ENCODE data around the gene SZT2. TPM values are rescaled to one million over a fixed set of nuclear protein-coding genes. Genes with fewer than 3 reads are reported as not detected.

The SZT2 gene
- total and polyA plus RNA-seq, 4 experiments from 2014 or later, result 0.69 to 153 (median 72.1) TPM

DNA sequence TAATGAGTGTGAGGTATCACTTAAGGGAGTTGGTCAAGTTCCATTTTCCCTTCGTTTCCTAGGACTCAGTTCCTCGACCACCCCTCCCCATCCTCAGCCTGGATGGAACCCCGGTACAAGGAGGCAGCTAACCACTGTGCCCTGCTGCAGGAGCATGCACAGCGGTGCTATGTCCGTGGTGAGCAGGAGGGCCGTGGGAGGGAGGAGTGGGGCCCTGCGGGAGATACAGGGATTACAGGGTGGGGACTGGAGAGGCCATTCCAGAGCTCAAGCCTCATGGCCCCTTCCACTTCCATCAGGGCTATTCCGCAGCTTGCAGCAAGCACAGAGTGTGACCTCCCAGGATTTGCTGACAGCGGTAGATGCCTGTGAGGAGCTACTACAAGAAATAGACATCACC lies 38.2 kb downstream of the SZT2 start:
- H3K4me3 ChIP-seq (ENCODE audit: low read length in 2 of 2), result no peak overlapping the region
- Mint-ChIP-seq H3K36me3 (peaks cover 71 to 94% of the 10 kb centered on the region in 2 donors), H3K9me3 (no peaks in the 10 kb centered on the region), H3K4me1 (peaks cover 0 to 6% (median 0%) of the 10 kb centered on the region in 4 donors), H3K4me3 (no peak overlapping the region), H3K27me3 (no peaks in the 10 kb centered on the region), H3K27ac (no peak overlapping the region)
- CTCF ChIA-PET (ENCODE audit: partially characterized antibody), result interaction anchor here (0.8 to 2.5 kb wide), 2 partner anchors 13 to 201 kb away, joined by 3 to 7 read pairs; no protein-coding TSS in a partner anchor
- H3K36me3 ChIP-seq (ENCODE audit: insufficient read depth, low read length), result peaks cover 84% of the 10 kb centered on the region
- H3K27me3 ChIP-seq (ENCODE audit: insufficient read depth, low read length), result no peaks in the 10 kb centered on the region
- H3K27ac ChIP-seq (ENCODE audit: low read depth, low read length), result no peak overlapping the region
- H3K4me1 ChIP-seq (ENCODE audit: insufficient read depth, low read length), result no peaks in the 10 kb centered on the region
- intact Hi-C loops (cut with micrococcal nuclease), result no loop called here
- POLR2A ChIA-PET (ENCODE audit: partially characterized antibody), result interaction anchor here (1.1 kb wide), 1 partner anchor 15 kb away, joined by 3 read pairs; no protein-coding TSS in a partner anchor
- H3K9me3 ChIP-seq (ENCODE audit: control insufficient read depth in 1 of 2, low read length in 2 of 2), result no peaks in the 10 kb centered on the region
- no peak for DNase-seq

DNA sequence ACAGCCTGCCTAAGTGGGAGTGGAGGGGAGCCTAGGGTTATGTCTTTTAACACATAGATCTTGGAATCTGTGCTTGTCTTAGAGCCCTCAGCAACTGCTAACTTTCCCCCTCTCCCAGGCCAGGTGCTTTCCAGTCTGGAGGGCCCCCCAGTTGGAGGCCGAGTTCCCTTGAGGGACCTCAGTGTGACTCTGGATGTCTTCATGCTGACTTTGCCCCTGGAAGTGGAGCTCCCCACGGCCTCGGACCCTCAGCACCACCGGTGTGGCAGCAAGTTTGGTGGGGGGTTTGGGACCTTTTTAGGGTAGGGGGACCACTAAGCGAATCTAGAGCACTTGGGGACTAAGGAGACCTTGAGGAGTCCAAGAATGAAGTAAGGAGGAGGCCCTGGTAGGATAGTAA lies 41.1 kb downstream of the SZT2 start:
- no peaks in the 10 kb centered on the region for H3K27me3 Mint-ChIP-seq
- CTCF ChIA-PET (ENCODE audit: partially characterized antibody), result no interaction called here
- POLR2A ChIA-PET (ENCODE audit: partially characterized antibody), result no interaction called here
- H3K27me3 ChIP-seq (ENCODE audit: insufficient read depth, low read length), result no peaks in the 10 kb centered on the region
- H3K9me3 Mint-ChIP-seq, result no peaks in the 10 kb centered on the region
- peaks cover 61 to 95% of the 10 kb centered on the region in 2 donors for H3K36me3 Mint-ChIP-seq
- peak overlapping the region in 2 of 7 donors; percentile 36 to 60 for H3K27ac Mint-ChIP-seq
- H3K4me1 ChIP-seq (ENCODE audit: insufficient read depth, low read length), result no peaks in the 10 kb centered on the region
- H3K4me3 ChIP-seq (ENCODE audit: low read length in 2 of 2), result no peak overlapping the region
- no peaks in the 10 kb centered on the region for H3K4me1 Mint-ChIP-seq
- H3K9me3 ChIP-seq (ENCODE audit: control insufficient read depth in 1 of 2, low read length in 2 of 2), result no peaks in the 10 kb centered on the region
- no peak overlapping the region for H3K27ac ChIP-seq (ENCODE audit: low read depth, low read length)
- peaks cover 73% of the 10 kb centered on the region for H3K36me3 ChIP-seq (ENCODE audit: insufficient read depth, low read length)
- H3K4me3 Mint-ChIP-seq, result no peak overlapping the region
- intact Hi-C loops (cut with micrococcal nuclease), result no loop called here
- no peak for DNase-seq

DNA sequence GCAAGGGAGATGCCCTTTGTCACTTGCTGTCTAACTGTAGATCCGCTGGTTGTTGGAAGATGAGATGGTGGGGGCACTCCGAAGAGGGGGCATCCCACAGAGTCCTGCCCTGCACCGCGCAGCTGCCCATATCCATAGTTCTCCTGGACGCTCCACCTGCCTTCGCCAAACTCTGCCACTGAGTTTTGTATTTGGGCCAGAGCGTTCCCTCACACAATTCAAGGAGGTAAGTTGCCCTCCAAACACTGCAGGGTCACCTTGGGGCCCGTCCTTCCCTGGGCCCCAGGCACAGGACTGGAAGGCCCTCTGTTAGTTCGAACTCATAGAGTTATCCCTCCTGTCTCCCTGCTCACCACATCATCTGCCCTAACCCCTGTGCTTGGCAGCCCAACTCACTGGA lies 42.0 kb downstream of the SZT2 start:
- Mint-ChIP-seq H3K4me1 (no peaks in the 10 kb centered on the region), H3K27ac (peak overlapping the region in 2 of 7 donors; percentile 37), H3K9me3 (no peaks in the 10 kb centered on the region), H3K36me3 (peaks cover 59 to 95% of the 10 kb centered on the region in 2 donors), H3K4me3 (no peak overlapping the region), H3K27me3 (no peaks in the 10 kb centered on the region)
- no peak for DNase-seq
- Histone ChIP-seq H3K27me3 (ENCODE audit: insufficient read depth, low read length) (no peaks in the 10 kb centered on the region), H3K27ac (ENCODE audit: low read depth, low read length) (no peak overlapping the region), H3K4me1 (ENCODE audit: insufficient read depth, low read length) (no peaks in the 10 kb centered on the region), H3K36me3 (ENCODE audit: insufficient read depth, low read length) (peaks cover 69% of the 10 kb centered on the region), H3K9me3 (ENCODE audit: control insufficient read depth in 1 of 2, low read length in 2 of 2) (no peaks in the 10 kb centered on the region), H3K4me3 (ENCODE audit: low read length in 2 of 2) (no peak overlapping the region)
- POLR2A ChIA-PET (ENCODE audit: partially characterized antibody), result no interaction called here
- CTCF ChIA-PET (ENCODE audit: partially characterized antibody), result no interaction called here
- intact Hi-C loops (cut with micrococcal nuclease), result no loop called here

DNA sequence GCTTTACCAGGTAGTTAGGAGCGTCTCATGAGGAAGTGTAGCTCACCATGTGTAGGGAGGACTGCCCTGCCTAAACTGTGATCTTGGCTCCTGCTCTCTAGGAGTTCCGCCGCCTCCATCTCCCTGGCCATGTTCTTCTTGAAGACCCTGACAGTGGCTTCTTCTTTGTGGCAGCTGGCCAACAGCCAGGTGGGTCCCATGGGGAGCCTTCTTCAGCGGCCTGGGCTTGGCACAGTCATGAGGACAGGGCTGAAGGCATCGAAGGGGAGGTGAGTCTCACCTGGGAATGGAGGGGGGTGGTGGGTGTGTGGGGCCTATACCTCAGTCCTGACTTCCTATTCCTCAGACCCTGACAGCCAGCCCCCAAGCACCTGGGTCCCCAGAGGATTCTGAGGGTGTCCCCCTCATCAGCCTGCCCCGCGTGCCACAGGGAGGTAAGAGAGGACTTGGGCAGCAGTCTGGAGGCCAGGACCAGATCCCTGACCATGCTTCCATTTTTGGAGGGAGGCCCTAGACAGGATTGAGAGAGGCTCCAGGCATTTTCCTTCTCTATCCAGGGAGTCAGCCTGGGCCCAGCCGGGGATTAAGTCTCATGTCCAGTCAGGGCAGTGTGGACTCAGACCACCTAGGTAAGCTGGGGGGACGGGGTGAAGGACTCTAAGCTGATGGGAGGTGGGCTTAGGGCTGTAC lies 42.6 kb downstream of the SZT2 start:
- no peak for DNase-seq

DNA sequence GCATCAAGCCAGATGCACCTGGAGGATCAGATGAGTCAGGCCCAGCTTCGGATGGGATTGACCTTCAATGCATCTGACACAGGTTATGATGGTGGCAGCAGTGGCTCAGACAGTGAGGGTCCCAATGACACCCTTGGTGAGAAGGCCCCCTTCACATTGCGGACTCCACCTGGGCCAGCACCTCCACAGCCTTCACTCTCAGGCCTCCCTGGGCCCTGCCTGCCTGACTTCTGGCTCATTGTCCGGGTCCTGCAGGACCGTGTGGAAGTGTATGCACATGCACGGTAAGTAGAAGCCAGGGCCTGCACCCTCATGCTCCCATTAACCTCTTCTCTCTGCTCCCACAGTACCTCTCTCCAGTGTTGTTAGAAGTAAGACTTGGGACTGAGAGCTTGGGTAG lies 43.2 kb downstream of the SZT2 start:
- Histone ChIP-seq H3K27me3 (ENCODE audit: insufficient read depth, low read length) (no peaks in the 10 kb centered on the region), H3K4me1 (ENCODE audit: insufficient read depth, low read length) (no peaks in the 10 kb centered on the region), H3K4me3 (ENCODE audit: low read length in 2 of 2) (no peak overlapping the region), H3K27ac (ENCODE audit: low read depth, low read length) (no peak overlapping the region), H3K36me3 (ENCODE audit: insufficient read depth, low read length) (peaks cover 59% of the 10 kb centered on the region), H3K9me3 (ENCODE audit: control insufficient read depth in 1 of 2, low read length in 2 of 2) (no peaks in the 10 kb centered on the region)
- H3K27ac Mint-ChIP-seq, result no peak overlapping the region
- ChIA-PET CTCF (ENCODE audit: partially characterized antibody) (no interaction called here), POLR2A (ENCODE audit: partially characterized antibody) (interaction anchor here (1.0 kb wide), 1 partner anchor 9 kb away, joined by 5 read pairs; no protein-coding TSS in a partner anchor)
- H3K27me3 Mint-ChIP-seq, result no peaks in the 10 kb centered on the region
- peaks cover 51 to 90% of the 10 kb centered on the region in 2 donors for H3K36me3 Mint-ChIP-seq
- no peaks in the 10 kb centered on the region for H3K4me1 Mint-ChIP-seq
- intact Hi-C loops (cut with micrococcal nuclease), result no loop called here
- DNase-seq, result no peak
- no peak overlapping the region for H3K4me3 Mint-ChIP-seq
- H3K9me3 Mint-ChIP-seq, result no peaks in the 10 kb centered on the region

More for the DNA sequence above, 42.6 kb downstream of the SZT2 start:
- Histone ChIP-seq H3K36me3 (ENCODE audit: insufficient read depth, low read length) (peaks cover 65% of the 10 kb centered on the region), H3K4me1 (ENCODE audit: insufficient read depth, low read length) (no peaks in the 10 kb centered on the region), H3K9me3 (ENCODE audit: control insufficient read depth in 1 of 2, low read length in 2 of 2) (no peaks in the 10 kb centered on the region), H3K27ac (ENCODE audit: low read depth, low read length) (no peak overlapping the region), H3K4me3 (ENCODE audit: low read length in 2 of 2) (no peak overlapping the region), H3K27me3 (ENCODE audit: insufficient read depth, low read length) (no peaks in the 10 kb centered on the region)
- ChIA-PET POLR2A (ENCODE audit: partially characterized antibody) (interaction anchor here (1.0 kb wide), 1 partner anchor 10 kb away, joined by 5 read pairs; no protein-coding TSS in a partner anchor), CTCF (ENCODE audit: partially characterized antibody) (no interaction called here)
- Mint-ChIP-seq H3K9me3 (no peaks in the 10 kb centered on the region), H3K4me1 (no peaks in the 10 kb centered on the region), H3K36me3 (peaks cover 55 to 91% of the 10 kb centered on the region in 2 donors), H3K4me3 (no peak overlapping the region), H3K27ac (peak overlapping the region in 1 of 7 donors; percentile 8), H3K27me3 (no peaks in the 10 kb centered on the region)
- intact Hi-C loops (cut with micrococcal nuclease), result no loop called here

DNA sequence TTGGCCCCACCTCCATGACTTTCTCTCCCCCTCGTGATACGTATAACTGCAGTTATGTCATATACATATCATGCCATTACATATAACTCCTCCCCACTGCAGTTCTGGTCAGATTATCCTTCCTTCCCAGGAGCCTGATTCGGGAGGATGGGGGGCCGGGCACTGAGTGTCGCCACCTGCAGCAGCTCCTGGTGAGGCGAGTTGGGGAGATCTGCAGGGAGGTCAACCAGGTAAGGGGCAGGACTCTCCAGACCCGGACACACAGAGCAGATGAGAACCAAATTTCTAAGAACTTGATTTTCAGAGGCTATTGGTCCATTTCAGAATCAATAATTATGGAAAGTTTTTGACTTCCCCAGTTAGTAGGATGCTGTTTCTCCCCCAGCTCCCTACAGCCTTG lies 44.6 kb downstream of the SZT2 start:
- Mint-ChIP-seq H3K36me3 (peaks cover 47 to 88% of the 10 kb centered on the region in 2 donors), H3K27ac (peak overlapping the region in 2 of 7 donors; percentile 42 to 82), H3K27me3 (no peaks in the 10 kb centered on the region), H3K4me3 (no peak overlapping the region), H3K4me1 (no peaks in the 10 kb centered on the region), H3K9me3 (peaks cover 0 to 2% (median 0%) of the 10 kb centered on the region in 8 donors)
- CTCF ChIA-PET (ENCODE audit: partially characterized antibody), result no interaction called here
- H3K9me3 ChIP-seq (ENCODE audit: control insufficient read depth in 1 of 2, low read length in 2 of 2), result no peaks in the 10 kb centered on the region
- POLR2A ChIA-PET (ENCODE audit: partially characterized antibody), result no interaction called here
- no peak overlapping the region for H3K4me3 ChIP-seq (ENCODE audit: low read length in 2 of 2)
- no peak overlapping the region for H3K27ac ChIP-seq (ENCODE audit: low read depth, low read length)
- H3K4me1 ChIP-seq (ENCODE audit: insufficient read depth, low read length), result no peaks in the 10 kb centered on the region
- peaks cover 59% of the 10 kb centered on the region for H3K36me3 ChIP-seq (ENCODE audit: insufficient read depth, low read length)
- H3K27me3 ChIP-seq (ENCODE audit: insufficient read depth, low read length), result no peaks in the 10 kb centered on the region
- intact Hi-C loops (cut with micrococcal nuclease), result no loop called here
- no peak for DNase-seq

DNA sequence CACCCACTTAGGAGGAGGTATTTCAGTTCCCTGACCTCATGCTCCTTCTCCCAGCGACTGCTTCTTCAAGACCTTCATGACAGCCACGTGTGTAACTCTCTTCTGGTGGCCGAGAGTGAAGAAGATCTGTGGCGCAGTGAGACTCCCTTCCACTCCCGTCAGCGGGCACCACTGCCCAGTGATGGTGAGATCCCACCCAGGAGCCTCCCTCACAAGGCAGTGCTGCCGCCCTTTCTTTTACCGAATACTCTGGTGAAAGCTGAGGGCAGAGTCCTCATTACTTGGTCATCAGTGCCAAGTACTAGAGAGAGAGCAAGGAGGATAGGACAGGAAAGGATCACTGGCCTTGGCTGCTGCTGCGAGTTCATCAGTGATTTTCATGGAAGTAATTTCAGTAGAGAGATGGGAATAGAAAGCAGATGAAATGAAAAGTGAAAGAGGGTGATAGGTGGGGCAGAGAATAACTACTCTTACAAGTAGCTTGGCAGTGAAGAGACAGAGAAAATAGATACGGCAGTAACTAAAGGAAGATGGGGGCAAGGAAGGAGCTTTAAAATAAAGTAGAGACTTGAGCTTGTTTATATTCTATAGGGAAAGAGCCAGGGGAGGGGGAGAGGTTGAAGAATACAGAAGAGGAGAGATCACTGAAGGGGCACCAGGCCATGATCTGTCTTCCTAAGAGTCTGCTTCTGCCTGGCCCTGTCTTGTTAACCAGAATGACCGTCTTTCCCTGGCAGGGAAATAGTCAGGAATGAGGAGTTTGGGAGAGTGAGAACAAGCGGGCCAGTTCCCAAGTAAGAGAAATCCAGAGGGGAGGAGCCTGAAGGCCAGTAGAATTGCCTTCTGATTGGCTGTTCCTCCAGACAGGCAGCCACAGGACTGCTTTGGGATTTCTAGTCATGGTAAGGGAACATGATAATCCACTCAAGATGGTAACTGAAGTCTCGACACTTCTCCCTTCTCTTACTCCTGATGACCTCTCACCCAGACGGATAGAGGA lies 45.7 kb downstream of the SZT2 start:
- Histone ChIP-seq H3K36me3 (ENCODE audit: insufficient read depth, low read length) (peaks cover 58% of the 10 kb centered on the region), H3K27ac (ENCODE audit: low read depth, low read length) (no peak overlapping the region), H3K4me3 (ENCODE audit: low read length in 2 of 2) (no peak overlapping the region), H3K4me1 (ENCODE audit: insufficient read depth, low read length) (no peaks in the 10 kb centered on the region), H3K9me3 (ENCODE audit: control insufficient read depth in 1 of 2, low read length in 2 of 2) (no peaks in the 10 kb centered on the region), H3K27me3 (ENCODE audit: insufficient read depth, low read length) (no peaks in the 10 kb centered on the region)
- intact Hi-C loops (cut with micrococcal nuclease), result no loop called here
- no peaks in the 10 kb centered on the region for H3K27me3 Mint-ChIP-seq
- peak in 1 of 5 donors; percentile 35 for DNase-seq
- no peak overlapping the region for H3K4me3 Mint-ChIP-seq
- ChIA-PET POLR2A (ENCODE audit: partially characterized antibody) (no interaction called here), CTCF (ENCODE audit: partially characterized antibody) (no interaction called here)
- no peaks in the 10 kb centered on the region for H3K4me1 Mint-ChIP-seq
- peak overlapping the region in 4 of 7 donors; percentile 3 to 29 (median 26) for H3K27ac Mint-ChIP-seq
- H3K36me3 Mint-ChIP-seq, result peaks cover 44 to 83% of the 10 kb centered on the region in 2 donors
- H3K9me3 Mint-ChIP-seq, result peaks cover 0 to 2% (median 0%) of the 10 kb centered on the region in 8 donors

Data from CD4-positive, alpha-beta memory T cell (primary cell).